Body of pancreas (tissue), 4 donors: ENCODE results near the gene HIP1.

ENCODE experiments used
- POLR2A ChIP-seq, 3 donors: fragments of 450-650 bp; IDR thresholded peaks; one replicate each; pipeline ENCODE4 v1.6.1; 2016; ENCODE audit warnings: antibody characterized with exemption in 3 of 3, mild to moderate bottlenecking in 2 of 3
- TF ChIP-seq, protein P1 (sequence below), 7 experiments: fragments of 450-650 bp in 4 of 7; fragments of 200-600 bp in 3 of 7; sonication (generic) in 3 of 7; IDR thresholded peaks; one replicate each; pipeline ENCODE4 v1.5.1; 2016 to 2019; ENCODE audit warnings: antibody characterized with exemption in 7 of 7

DNA sequence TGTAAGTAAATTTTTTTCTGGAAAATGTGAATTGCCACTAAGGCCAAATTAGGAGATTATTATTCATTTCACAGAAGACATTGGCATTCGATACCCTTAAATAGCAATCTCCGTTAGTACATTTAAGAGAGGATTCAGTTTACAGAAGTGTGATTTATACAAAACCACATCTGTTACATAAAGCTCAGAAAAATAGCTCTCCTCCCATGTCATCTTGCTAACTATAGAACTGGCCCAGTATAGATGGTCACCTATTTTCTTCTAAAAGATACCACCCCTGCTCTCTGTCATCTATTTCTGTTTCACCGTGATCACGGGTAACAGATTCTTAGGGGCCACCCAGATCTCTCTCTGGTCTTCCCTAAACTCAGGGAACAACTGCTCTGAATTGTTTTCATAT lies 119.1 kb downstream of the HIP1 start:
- TF ChIP-seq POLR2A (IDR thresholded peaks at IDR 0.05), result no peak
- TF ChIP-seq, protein P1, sequence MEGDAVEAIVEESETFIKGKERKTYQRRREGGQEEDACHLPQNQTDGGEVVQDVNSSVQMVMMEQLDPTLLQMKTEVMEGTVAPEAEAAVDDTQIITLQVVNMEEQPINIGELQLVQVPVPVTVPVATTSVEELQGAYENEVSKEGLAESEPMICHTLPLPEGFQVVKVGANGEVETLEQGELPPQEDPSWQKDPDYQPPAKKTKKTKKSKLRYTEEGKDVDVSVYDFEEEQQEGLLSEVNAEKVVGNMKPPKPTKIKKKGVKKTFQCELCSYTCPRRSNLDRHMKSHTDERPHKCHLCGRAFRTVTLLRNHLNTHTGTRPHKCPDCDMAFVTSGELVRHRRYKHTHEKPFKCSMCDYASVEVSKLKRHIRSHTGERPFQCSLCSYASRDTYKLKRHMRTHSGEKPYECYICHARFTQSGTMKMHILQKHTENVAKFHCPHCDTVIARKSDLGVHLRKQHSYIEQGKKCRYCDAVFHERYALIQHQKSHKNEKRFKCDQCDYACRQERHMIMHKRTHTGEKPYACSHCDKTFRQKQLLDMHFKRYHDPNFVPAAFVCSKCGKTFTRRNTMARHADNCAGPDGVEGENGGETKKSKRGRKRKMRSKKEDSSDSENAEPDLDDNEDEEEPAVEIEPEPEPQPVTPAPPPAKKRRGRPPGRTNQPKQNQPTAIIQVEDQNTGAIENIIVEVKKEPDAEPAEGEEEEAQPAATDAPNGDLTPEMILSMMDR (IDR thresholded peaks at IDR 0.05), result no peak
